OCI-LY1 (cell line): ENCODE measurements around the gene NDUFV3.

Experiments
- CTCF ChIP-seq: fragments of 200-600 bp; sonication (generic), shearing (Covaris generic); IDR thresholded peaks from 2 replicates; pipeline ENCODE4 v1.5.1; 2017; ENCODE audit warnings: mild to moderate bottlenecking, antibody characterized with exemption, low read length, moderate library complexity, mixed read lengths
- EZH2 ChIP-seq: fragments of 200-600 bp; sonication (generic), shearing (Covaris generic); IDR thresholded peaks from 2 replicates; pipeline ENCODE4 v1.8.0; 2017; ENCODE audit warnings: borderline replicate concordance, mixed run types, mild to moderate bottlenecking, antibody characterized with exemption, low read length, moderate library complexity, mixed read lengths

- no peak for TF ChIP-seq CTCF
- no peak for TF ChIP-seq EZH2
Measured at GRCh38 chr21:42878678-42878992, 14.5 kb upstream of the NDUFV3 start.
